ENCODE results near the gene SLC25A22.
A peak's percentile ranks its signal among the peaks of the same experiment; 100 is the strongest.

SLC25A22 gene

GRCh38 chr11:833849-834311 is 35.8 kb upstream of the SLC25A22 start:
- DNase-seq, result no peak

GRCh38 chr11:833114-833791 is 35.2 kb upstream of the SLC25A22 start:
- DNase-seq, result peak; percentile 53

- peak; percentile 61 for DNase-seq
Measured at GRCh38 chr11:832529-833113, 34.5 kb upstream of the SLC25A22 start, which contains the start of gene CD151. TSS of gene CD151 (plus strand) at chr11:832952. CDS start at chr11:836070, 3,118 bp downstream.

GRCh38 chr11:831961-832528 is 34.0 kb upstream of the SLC25A22 start:
- DNase-seq, result no peak

GRCh38 chr11:831118-831864 is 33.2 kb upstream of the SLC25A22 start:
- no peak for DNase-seq

- peak; percentile 53 for DNase-seq
Measured at GRCh38 chr11:830295-831117, 32.4 kb upstream of the SLC25A22 start.

GRCh38 chr11:829847-830294 is 31.8 kb upstream of the SLC25A22 start:
- DNase-seq, result no peak

GRCh38 chr11:829176-829846 is 31.2 kb upstream of the SLC25A22 start:
- DNase-seq, result no peak

GRCh38 chr11:828506-829175 is 30.6 kb upstream of the SLC25A22 start:
- no peak for DNase-seq

GRCh38 chr11:827897-828192 is 29.8 kb upstream of the SLC25A22 start, which contains the start of gene CRACR2B:
TSS of gene CRACR2B (plus strand) at chr11:827919. CDS start at chr11:828608, 689 bp downstream.
- DNase-seq, result no peak

GRCh38 chr11:827146-827896 is 29.2 kb upstream of the SLC25A22 start:
- DNase-seq, result no peak

GRCh38 chr11:826836-827145 is 28.7 kb upstream of the SLC25A22 start:
- no peak for DNase-seq

- no peak for DNase-seq
Measured at GRCh38 chr11:826227-826621, 28.1 kb upstream of the SLC25A22 start.

GRCh38 chr11:825366-826226 is 27.5 kb upstream of the SLC25A22 start:
- no peak for DNase-seq

GRCh38 chr11:824942-825341 is 26.9 kb upstream of the SLC25A22 start:
- no peak for DNase-seq

GRCh38 chr11:824292-824880 is 26.3 kb upstream of the SLC25A22 start:
- DNase-seq, result no peak

GRCh38 chr11:823441-824291 is 25.6 kb upstream of the SLC25A22 start:
- DNase-seq, result no peak

Data from activated CD4-positive, CD25-positive, alpha-beta regulatory T cell treated with anti-CD3 and anti-CD28 coated beads, Interleukin-2, amount 50 U/mL, for 72 hours (primary cell).